Jurkat, Clone E6-1 (cell line): ENCODE measurements around the gene UBE2K. TPM values are rescaled to one million over a fixed set of nuclear protein-coding genes. Genes with fewer than 3 reads are reported as not detected.
"Not testable (repeated sequence)": the region's sequence is repeated elsewhere in the genome, so short reads cannot be mapped to it uniquely, and the experiment has no call there.

Source experiments
- DNase-seq: peaks from one replicate; pipeline ENCODE4 v3.0.0-alpha.2; 2011; ENCODE audit warnings: low read depth, low spot score
- H3K4me3 ChIP-seq: 2 replicates; pipeline ENCODE4 v1.5.1; 2011; ENCODE audit warnings: mild to moderate bottlenecking, low read length, control low read depth, moderate library complexity
- polyA plus RNA-seq: library from polyadenylated mRNA; unstranded; fragments of >200 nt; gene quantifications from one replicate; pipeline ENCODE4 v1.2.1, GENCODE V29; 2012; ENCODE audit warnings: missing spikeins; ENCODE audit not compliant: insufficient read length, insufficient read depth

UBE2K gene, protein sequence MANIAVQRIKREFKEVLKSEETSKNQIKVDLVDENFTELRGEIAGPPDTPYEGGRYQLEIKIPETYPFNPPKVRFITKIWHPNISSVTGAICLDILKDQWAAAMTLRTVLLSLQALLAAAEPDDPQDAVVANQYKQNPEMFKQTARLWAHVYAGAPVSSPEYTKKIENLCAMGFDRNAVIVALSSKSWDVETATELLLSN
- 122 TPM for polyA plus RNA-seq

GRCh38 chr4:39697740-39698423, at the start of gene UBE2K:
UBE2K (plus strand) TSS chr4:39698136; CDS start chr4:39698328, 192 bp downstream.
- H3K4me3 ChIP-seq: peak within 1 kb of the TSS; percentile 93
- DNase-seq: peak; percentile 74

DNA sequence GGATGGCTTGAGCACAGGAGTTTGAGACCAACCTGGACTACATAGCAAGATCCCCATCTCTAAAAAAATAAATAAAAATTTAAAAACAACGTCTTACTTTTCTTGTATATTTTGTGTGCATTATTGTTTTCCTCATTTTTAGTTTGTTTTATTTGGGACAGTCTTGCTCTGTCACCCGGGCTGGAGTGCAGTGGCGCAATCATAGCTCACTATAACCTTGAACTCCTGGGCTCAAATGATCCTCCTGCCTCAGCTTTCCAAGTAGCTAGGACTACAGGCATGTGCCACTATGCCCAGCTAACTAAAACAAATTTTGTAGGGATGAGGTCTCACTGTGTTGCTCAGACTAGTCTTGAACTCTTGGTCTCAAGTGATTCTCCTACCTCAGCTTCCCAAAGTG, 49.7 kb upstream of the UBE2K start:
- no peak for DNase-seq

GRCh38 chr4:39648827-39649558, 48.9 kb upstream of the UBE2K start:
- DNase-seq: no peak

More for the DNA sequence above, 49.7 kb upstream of the UBE2K start:
- no peak overlapping the region for H3K4me3 ChIP-seq

DNA sequence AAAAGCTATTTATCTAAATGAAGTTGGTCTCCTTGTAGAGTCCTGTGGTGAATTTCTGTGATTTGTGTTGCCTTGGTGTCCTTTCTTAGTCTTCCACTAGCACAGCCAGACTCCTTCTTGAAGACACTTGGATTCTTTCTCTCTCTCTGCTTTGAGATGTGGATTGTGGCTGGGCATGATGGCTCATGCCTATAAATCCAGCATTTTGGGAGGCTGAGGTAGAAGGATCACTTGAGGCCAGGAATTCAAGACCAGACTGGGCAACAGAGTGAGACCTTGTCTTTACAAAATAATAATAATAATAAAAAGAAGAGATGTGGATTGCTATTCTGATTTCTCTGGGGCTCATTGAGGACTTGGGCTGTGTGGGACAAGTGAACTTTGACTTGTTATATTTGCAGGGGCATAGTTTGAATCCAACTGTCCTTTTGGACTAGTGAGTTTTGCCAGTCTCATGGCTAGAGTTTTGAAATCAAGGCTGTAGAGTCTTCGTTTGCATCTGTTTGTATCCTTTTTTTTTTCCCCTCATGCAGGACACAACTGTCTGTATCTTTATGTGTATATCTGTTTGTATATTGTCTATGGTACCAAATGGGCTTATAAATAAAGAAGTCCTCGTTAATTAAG, 48.2 kb upstream of the UBE2K start:
- no peak for DNase-seq
- H3K4me3 ChIP-seq: no peak overlapping the region

More at GRCh38 chr4:39648827-39649558, 48.9 kb upstream of the UBE2K start:
- H3K4me3 ChIP-seq: no peak overlapping the region

DNA sequence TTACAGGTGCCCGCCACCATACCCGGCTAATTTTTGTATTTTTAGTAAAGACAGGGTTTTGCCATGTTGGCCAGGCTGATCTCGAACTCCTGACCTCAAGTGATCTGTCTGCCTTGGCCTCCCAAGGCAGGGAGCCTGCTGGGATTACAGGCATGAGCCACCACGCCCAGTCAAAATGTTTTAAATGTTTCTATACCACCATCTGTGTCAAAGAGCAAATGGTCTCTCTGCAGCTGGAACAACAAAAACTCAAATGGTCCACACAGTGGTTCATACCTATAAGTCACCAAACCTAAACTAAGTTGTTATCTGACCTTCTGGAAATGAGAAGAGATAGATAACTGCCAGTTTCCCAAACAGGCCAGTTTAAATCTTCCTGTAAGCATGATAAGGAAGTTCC, 46.4 kb upstream of the UBE2K start:
- not testable (repeated sequence) for DNase-seq, H3K4me3 ChIP-seq

DNA sequence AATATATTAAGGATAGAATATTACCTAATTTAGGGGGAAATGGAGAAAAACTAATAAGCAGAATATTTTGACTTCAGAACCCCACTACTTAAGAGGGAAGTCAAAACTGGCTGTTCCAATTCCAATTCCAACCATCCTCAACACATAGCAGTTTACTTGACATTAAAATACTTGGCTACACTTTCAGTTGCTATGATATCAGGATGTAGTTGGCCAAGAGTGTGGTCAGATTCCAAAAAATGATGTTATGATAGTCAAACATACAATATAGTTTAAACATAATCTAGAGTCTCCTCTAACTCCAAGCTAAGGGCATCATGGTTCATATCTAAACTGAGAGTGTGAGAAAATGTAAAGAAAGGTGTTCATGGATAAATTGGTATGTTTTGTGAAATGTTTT, 42.7 kb upstream of the UBE2K start:
- DNase-seq: no peak
- H3K4me3 ChIP-seq: no peak overlapping the region

DNA sequence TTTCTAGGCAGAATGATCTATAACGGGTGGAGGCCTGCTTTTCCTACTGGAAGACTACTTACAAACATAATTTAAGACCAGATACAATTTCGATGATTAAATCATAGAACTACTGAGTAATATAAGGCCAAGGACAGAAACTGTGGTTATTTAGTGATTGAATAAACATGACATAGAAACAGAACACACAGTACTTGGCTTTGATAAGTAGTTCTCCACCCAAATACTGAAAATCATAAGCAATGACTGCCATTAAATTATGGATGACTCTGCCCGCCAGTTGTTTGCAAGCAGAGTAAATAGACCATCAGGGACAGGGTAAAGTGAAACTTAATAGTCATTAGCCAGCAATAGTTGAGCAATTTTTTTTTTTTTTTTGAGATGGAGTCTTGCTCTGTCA, 42.1 kb upstream of the UBE2K start:
- no peak for DNase-seq
- no peak overlapping the region for H3K4me3 ChIP-seq

DNA sequence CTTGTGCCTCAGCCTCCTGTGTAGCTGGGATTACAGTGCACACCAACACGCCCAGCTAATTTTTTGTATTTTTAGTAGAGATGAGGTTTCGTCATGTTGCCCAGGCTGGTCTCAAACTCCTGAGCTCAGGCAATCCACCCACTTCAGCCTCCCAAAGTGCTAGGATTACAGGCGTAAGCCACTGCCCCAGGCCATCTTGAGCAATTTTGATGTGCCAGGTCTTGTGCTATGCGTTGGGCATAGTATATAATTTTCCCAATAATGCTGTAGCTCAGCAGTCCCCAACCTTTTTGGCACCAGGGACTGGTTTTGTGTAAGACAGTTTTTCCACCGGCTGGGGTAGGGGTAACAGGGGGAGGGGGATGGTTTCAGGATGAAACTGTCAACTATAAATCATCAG, 41.3 kb upstream of the UBE2K start:
- not testable (repeated sequence) for DNase-seq, H3K4me3 ChIP-seq

GRCh38 chr4:39657465-39657864, 40.5 kb upstream of the UBE2K start:
- no peak for DNase-seq
- no peak overlapping the region for H3K4me3 ChIP-seq

DNA sequence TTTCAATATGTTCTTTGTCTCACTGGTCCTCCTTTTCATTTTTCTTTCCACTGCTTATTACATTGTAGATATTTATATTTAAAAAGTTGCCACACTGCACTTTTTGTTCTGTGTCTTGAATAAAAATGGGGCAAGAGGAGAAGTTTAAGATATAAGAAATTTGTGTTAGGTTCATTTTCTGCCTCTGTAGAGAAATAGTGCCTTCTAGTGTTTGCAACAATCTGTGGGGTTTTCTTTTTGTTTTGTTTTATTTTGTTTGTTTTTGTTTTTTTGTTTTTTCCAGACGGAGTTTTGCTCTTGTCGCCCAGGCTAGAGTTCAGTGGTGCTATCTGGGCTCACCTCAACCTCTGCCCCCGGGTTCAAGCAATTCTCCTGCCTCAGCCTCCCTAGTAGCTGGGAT, 39.2 kb upstream of the UBE2K start:
- no peak for DNase-seq
- no peak overlapping the region for H3K4me3 ChIP-seq

GRCh38 chr4:39660045-39660444, 37.9 kb upstream of the UBE2K start:
- no peak for DNase-seq
- no peak overlapping the region for H3K4me3 ChIP-seq

- no peak overlapping the region for H3K4me3 ChIP-seq
- DNase-seq: no peak
Observed at GRCh38 chr4:39660757-39661156, 37.2 kb upstream of the UBE2K start.

DNA sequence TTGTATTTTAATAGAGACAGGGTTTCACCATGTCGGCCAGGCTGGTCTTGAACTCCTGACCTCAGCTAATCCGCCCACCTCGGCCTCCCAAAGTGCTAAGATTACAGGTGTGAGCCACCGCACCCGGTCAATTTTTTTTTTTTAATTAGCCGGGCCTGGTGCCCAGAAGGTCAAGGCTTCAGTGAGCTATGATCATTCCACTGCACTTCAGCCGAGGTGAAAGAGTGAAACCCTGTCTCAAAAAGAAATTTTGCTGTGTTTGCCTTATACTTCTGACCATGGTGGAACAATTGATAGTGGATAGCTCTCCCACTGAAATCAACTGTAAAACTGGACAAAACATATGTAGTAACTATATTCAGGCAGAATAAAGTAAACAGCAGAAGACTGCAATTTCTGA, 35.3 kb upstream of the UBE2K start:
- H3K4me3 ChIP-seq: no peak overlapping the region
- DNase-seq: no peak

GRCh38 chr4:39664828-39665731, 32.9 kb upstream of the UBE2K start:
- H3K4me3 ChIP-seq: no peak overlapping the region
- DNase-seq: no peak

DNA sequence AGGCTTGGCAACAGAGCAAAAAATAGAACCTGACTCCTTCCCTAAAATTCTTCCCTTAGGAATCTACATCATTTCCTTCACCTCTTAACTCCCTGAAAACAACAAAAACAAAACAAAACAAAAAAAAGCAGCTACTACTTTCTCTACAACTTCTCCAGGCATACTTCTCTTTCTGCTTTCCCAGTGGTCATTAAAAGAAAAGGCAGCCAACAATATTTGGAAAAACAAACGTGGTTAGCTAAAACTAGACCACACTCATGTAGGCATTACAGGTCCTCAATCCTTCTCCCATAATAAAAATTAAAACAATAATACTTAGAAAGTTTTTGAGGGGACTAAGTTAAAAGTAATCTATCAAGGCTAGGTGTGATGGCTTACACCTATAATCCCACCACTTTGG, 30.2 kb upstream of the UBE2K start:
- no peak for DNase-seq
- H3K4me3 ChIP-seq: no peak overlapping the region

DNA sequence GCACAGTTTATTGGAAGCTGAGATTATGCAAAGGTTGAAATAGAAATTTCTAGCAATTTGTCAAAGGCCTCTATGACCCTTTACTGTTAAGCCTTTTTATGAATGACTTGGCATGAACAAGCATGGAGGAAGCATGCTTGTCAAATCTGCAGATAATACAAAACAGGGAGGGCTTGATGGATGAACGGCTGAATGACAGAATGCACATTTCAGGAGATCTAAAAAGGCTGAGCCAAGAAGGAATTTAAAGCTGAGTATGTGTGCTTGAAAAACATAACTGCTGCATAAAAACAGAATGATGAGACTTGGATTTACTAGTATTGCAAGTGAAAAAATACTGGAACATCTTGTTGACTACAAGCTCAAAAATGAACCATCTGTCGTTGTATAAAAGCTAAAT, 29.0 kb upstream of the UBE2K start:
- no peak overlapping the region for H3K4me3 ChIP-seq
- no peak for DNase-seq

DNA sequence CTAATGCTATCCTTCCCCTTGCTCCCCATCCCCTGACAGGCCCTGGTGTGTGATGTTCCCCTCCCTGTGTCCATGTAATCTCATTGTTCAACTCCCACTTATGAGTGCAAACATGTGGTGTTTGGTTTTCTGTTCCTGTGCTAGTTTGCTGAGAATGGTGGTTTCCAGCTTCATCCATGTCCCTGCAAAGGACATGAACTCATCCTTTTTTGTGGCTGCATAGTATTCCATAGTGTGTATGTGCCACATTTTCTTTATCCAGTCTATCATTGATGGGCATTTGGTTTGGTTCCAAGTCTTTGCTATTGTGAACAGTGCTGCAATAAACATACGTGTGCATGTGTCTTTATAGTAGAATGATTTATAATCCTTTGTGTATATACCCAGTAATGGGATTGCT, 27.6 kb upstream of the UBE2K start:
- DNase-seq, H3K4me3 ChIP-seq: not testable (repeated sequence)

DNA sequence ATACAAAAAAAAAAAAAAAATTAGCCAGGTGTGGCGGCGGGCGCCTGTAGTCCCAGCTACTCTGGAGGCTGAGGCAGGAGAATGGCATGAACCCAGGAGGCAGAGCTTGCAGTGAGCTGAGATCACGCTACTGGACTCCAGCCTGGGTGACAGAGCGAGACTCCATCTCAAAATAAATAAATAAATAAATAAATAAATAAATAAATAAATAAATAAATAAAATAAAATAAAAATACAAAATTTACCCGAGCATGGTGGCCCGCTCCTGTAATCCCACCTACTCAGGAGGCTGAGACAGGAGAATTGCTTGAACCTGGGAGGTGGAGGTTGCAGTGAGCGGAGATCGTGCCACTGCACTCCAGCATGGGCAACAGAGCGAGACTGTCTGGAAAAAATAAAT, 22.3 kb upstream of the UBE2K start:
- not testable (repeated sequence) for DNase-seq, H3K4me3 ChIP-seq

GRCh38 chr4:39681003-39681402, 16.9 kb upstream of the UBE2K start:
- DNase-seq: not testable (repeated sequence)

More at GRCh38 chr4:39681003-39681402, 16.9 kb upstream of the UBE2K start:
- H3K4me3 ChIP-seq: not testable (repeated sequence)
